T-cell (primary cell): ENCODE measurements around the gene RNF224. TPM values are rescaled to one million over a fixed set of nuclear protein-coding genes. Genes with fewer than 3 reads are reported as not detected.
"Not testable (repeated sequence)": the region's sequence is repeated elsewhere in the genome, so short reads cannot be mapped to it uniquely, and the experiment has no call there.

Experiments
- ATAC-seq, 4 experiments: fragments of 200-7000 bp in 3 of 4; fragments of 150-1000 bp in 1 of 4; cut with Tn5 transposase; replicated peaks in 1 of 4; 1 replicate in 3 of 4; 2 replicates in 1 of 4; pipeline ENCODE4 v1.10.0; 2021; ENCODE audit warnings: moderate library complexity in 3 of 4, mild to moderate bottlenecking in 2 of 4, moderate number of reproducible peaks in 1 of 4
- CTCF ChIA-PET, 2 donors: fragments of 300-600 bp; sonication (Branson Sonifier 250); formaldehyde crosslinking; loops; one replicate each; lab custom pipeline; 2022; ENCODE audit warnings: antibody characterized with exemption in 2 of 2; lab: Charles Lee
- POLR2A ChIA-PET, 2 donors: fragments of 300-600 bp; sonication (Branson Sonifier 250); formaldehyde crosslinking; loops; one replicate each; lab custom pipeline; 2022; ENCODE audit warnings: antibody characterized with exemption in 2 of 2; lab: Charles Lee
- DNase-seq, 35 experiments: peaks; one replicate each; pipeline versions ENCODE4 v3.0.0 to v3.0.0-alpha.2; 2013 to 2023
- H3K27ac ChIP-seq: one replicate; pipeline ENCODE4 v1.5.1; 2013; ENCODE audit warnings: low read length
- H3K27me3 ChIP-seq, 2 experiments: replicated peaks in 1 of 2; 1 replicate in 1 of 2; 2 replicates in 1 of 2; pipeline versions ENCODE4 v1.6.1 to v1.7.0; 2013; ENCODE audit warnings: low read length in 1 of 2, mixed read lengths in 1 of 2; ENCODE audit not compliant: control insufficient read depth in 2 of 2, insufficient read depth in 2 of 2; ENCODE audit errors: extremely low read depth in 1 of 2
- H3K36me3 ChIP-seq, 2 donors: 1 replicate in 1 of 2; 2 replicates in 1 of 2; pipeline versions ENCODE4 v1.6.1 to v1.7.0; 2013; ENCODE audit warnings: low read length in 1 of 2; ENCODE audit not compliant: control insufficient read depth in 2 of 2, insufficient read depth in 1 of 2; ENCODE audit errors: extremely low read depth in 1 of 2
- H3K4me1 ChIP-seq, 2 experiments: 1 replicate in 1 of 2; 2 replicates in 1 of 2; pipeline versions ENCODE4 v1.6.1 to v1.7.0; 2013; ENCODE audit warnings: low read length in 2 of 2, mixed read lengths in 1 of 2; ENCODE audit not compliant: insufficient read depth in 2 of 2, control insufficient read depth in 1 of 2; ENCODE audit errors: extremely low read depth in 1 of 2
- H3K4me3 ChIP-seq, 2 donors: 1 replicate in 1 of 2; 2 replicates in 1 of 2; pipeline versions ENCODE4 v1.5.1 to v1.7.0; 2013; ENCODE audit warnings: mild to moderate bottlenecking in 2 of 2, low read length in 1 of 2, moderate library complexity in 1 of 2; ENCODE audit not compliant: control insufficient read depth in 1 of 2; ENCODE audit errors: extremely low read depth in 1 of 2
- H3K9me3 ChIP-seq: 2 replicates; pipeline ENCODE4 v1.7.0; 2013
- H3K27ac Mint-ChIP-seq, 2 donors: one replicate each; pipeline ENCODE4 v1.8.0; 2020 to 2021; ENCODE audit warnings: mild to moderate bottlenecking in 2 of 2, mixed read lengths in 2 of 2
- H3K27me3 Mint-ChIP-seq, 2 donors: one replicate each; pipeline ENCODE4 v1.8.0; 2021 to 2022; ENCODE audit warnings: mixed read lengths in 2 of 2
- H3K36me3 Mint-ChIP-seq: one replicate; pipeline ENCODE4 v1.8.0; 2021; ENCODE audit warnings: mixed read lengths
- H3K4me1 Mint-ChIP-seq, 3 donors: one replicate each; pipeline ENCODE4 v1.8.0; 2020 to 2022; ENCODE audit warnings: mixed read lengths in 3 of 3, mild to moderate bottlenecking in 1 of 3
- H3K4me3 Mint-ChIP-seq, 3 donors: one replicate each; pipeline ENCODE4 v1.8.0; 2020 to 2022; ENCODE audit warnings: mild to moderate bottlenecking in 3 of 3, mixed read lengths in 3 of 3, moderate library complexity in 3 of 3
- H3K9me3 Mint-ChIP-seq, 3 donors: one replicate each; pipeline ENCODE4 v1.8.0; 2020 to 2022; ENCODE audit warnings: mixed read lengths in 3 of 3
- WGBS: methylation state at CpG from one replicate; pipeline ENCODE4 v1.1.5; 2013; ENCODE audit warnings: missing lambda C conversion rate; ENCODE audit not compliant: insufficient coverage; 5-methylcytosine and 5-hydroxymethylcytosine counted together
- total RNA-seq, 35 experiments: library from RNA in 6 of 35; stranded (reverse) in 6 of 35; fragments of 120-200 nt in 1 of 35; gene quantifications; one replicate each; pipeline versions ENCODE4 v1.2.1 to v1.2.4 and lab custom pipeline; 2013 to 2026

RNF224 gene
- total RNA-seq, 5 donors from 2014 or later (not counting 1 experiment from before 2014, with no cell fraction given) = not detected

GRCh38 chr9:137236238-137236935, 9.1 kb downstream of the RNF224 start:
- Mint-ChIP-seq H3K27ac (no peak overlapping the region), H3K9me3 (no peaks in the 10 kb centered on the region), H3K36me3 (no peaks in the 10 kb centered on the region), H3K4me3 (peak overlapping the region in 1 of 3 donors; percentile 16), H3K27me3 (peaks cover 0 to 8% of the 10 kb centered on the region in 2 donors), H3K4me1 (peaks cover 15 to 27% (median 19%) of the 10 kb centered on the region in 3 donors)
- 10% methylated on average over 27 of the region's 31 CpGs for WGBS
- H3K4me3 ChIP-seq = no peak overlapping the region
- DNase-seq (peak; percentile 71 to 95 (median 87)), ATAC-seq (peak; percentile 20 to 37 (median 24))
- CTCF ChIA-PET = interaction anchor here (0.5 to 1.2 kb wide), 15 partner anchors 11 to 969 kb away, joined by 3 to 9 read pairs (median 4); partner anchors contain the start of genes MAN1B1 (in 1 of the 2) and NELFB (in 1 of the 2)
- no peak overlapping the region for H3K27ac ChIP-seq
- peaks cover 3 to 47% of the 10 kb centered on the region in 2 experiments for H3K4me1 ChIP-seq
- peaks cover 0 to 3% of the 10 kb centered on the region in 2 donors for H3K36me3 ChIP-seq
- POLR2A ChIA-PET = interaction anchor here (0.6 kb wide), 2 partner anchors 25 to 30 kb away, joined by 4 to 5 read pairs; no protein-coding TSS in a partner anchor
- no peaks in the 10 kb centered on the region for H3K9me3 ChIP-seq
- H3K27me3 ChIP-seq = peaks cover 0 to 35% of the 10 kb centered on the region in 2 experiments

- peaks cover 3 to 51% of the 10 kb centered on the region in 2 experiments for H3K4me1 ChIP-seq
Measured at GRCh38 chr9:137236936-137237421, 9.7 kb downstream of the RNF224 start.

GRCh38 chr9:137237759-137238726, 10.7 kb downstream of the RNF224 start:
- Histone ChIP-seq H3K9me3 (no peaks in the 10 kb centered on the region), H3K4me3 (no peak overlapping the region), H3K36me3 (peaks cover 3 to 13% of the 10 kb centered on the region in 2 donors), H3K4me1 (peaks cover 4 to 62% of the 10 kb centered on the region in 2 experiments), H3K27me3 (peaks cover 0 to 19% of the 10 kb centered on the region in 2 experiments), H3K27ac (no peak overlapping the region)
- peaks cover 26 to 38% (median 30%) of the 10 kb centered on the region in 3 donors for H3K4me1 Mint-ChIP-seq
- peaks cover 0 to 5% of the 10 kb centered on the region in 2 donors for H3K27me3 Mint-ChIP-seq
- no peaks in the 10 kb centered on the region for H3K9me3 Mint-ChIP-seq
- WGBS = 95% methylated on average over 11 of the region's 13 CpGs
- ChIA-PET POLR2A (no interaction called here), CTCF (no interaction called here)
- H3K4me3 Mint-ChIP-seq = no peak overlapping the region
- no peak for ATAC-seq
- DNase-seq = no peak
- H3K36me3 Mint-ChIP-seq = peaks cover 11% of the 10 kb centered on the region
- no peak overlapping the region for H3K27ac Mint-ChIP-seq

More at GRCh38 chr9:137236936-137237421, 9.7 kb downstream of the RNF224 start:
- Mint-ChIP-seq H3K4me3 (peak overlapping the region in 1 of 3 donors; percentile 16), H3K27ac (no peak overlapping the region), H3K4me1 (peaks cover 15 to 27% (median 19%) of the 10 kb centered on the region in 3 donors), H3K9me3 (no peaks in the 10 kb centered on the region), H3K36me3 (no peaks in the 10 kb centered on the region), H3K27me3 (peaks cover 0 to 5% of the 10 kb centered on the region in 2 donors)
- DNase-seq = no peak
- ChIA-PET CTCF (interaction anchor here (0.6 to 1.2 kb wide), 12 partner anchors 10 to 970 kb away, joined by 3 to 9 read pairs (median 4); partner anchors contain the start of genes MAN1B1 (in 1 of the 2) and NELFB (in 1 of the 2)), POLR2A (interaction anchor here in 1 of 2 donors (0.6 kb wide), 1 partner anchor 24 kb away, joined by 4 read pairs; no protein-coding TSS in a partner anchor)
- no peak for ATAC-seq
- Histone ChIP-seq H3K36me3 (peaks cover 2 to 3% of the 10 kb centered on the region in 2 donors), H3K27ac (no peak overlapping the region), H3K27me3 (peaks cover 0 to 29% of the 10 kb centered on the region in 2 experiments), H3K9me3 (no peaks in the 10 kb centered on the region), H3K4me3 (no peak overlapping the region)
- 29% methylated on average over 9 of the region's 11 CpGs for WGBS

- DNase-seq, H3K27me3 Mint-ChIP-seq, H3K9me3 Mint-ChIP-seq, H3K9me3 ChIP-seq, ATAC-seq: not testable (repeated sequence)
- Mint-ChIP-seq H3K4me3 (peak overlapping the region; percentile 67 to 84 (median 71)), H3K4me1 (peaks cover 29 to 47% (median 33%) of the 10 kb centered on the region in 3 donors), H3K27ac (peak overlapping the region; percentile 55 to 74), H3K36me3 (peaks cover 14% of the 10 kb centered on the region)
- ChIA-PET CTCF (interaction anchor here in 1 of 2 donors (0.5 to 1.6 kb wide), 5 partner anchors 12 to 397 kb away, joined by 3 to 8 read pairs (median 4); partner anchors contain the start of genes AJM1 and RNF224), POLR2A (interaction anchor here in 1 of 2 donors (1.6 kb wide), 2 partner anchors 15 to 17 kb away, joined by 16 read pairs; partner anchors contain the start of genes NELFB and RNF208)
- Histone ChIP-seq H3K4me1 (peaks cover 4 to 73% of the 10 kb centered on the region in 2 experiments), H3K4me3 (peak overlapping the region; percentile 59 to 68), H3K27ac (peak overlapping the region; percentile 44), H3K36me3 (peaks cover 3 to 19% of the 10 kb centered on the region in 2 donors), H3K27me3 (peaks cover 0 to 11% of the 10 kb centered on the region in 2 experiments)
- 75% methylated on average over 8 of the region's 27 CpGs for WGBS
Measured at GRCh38 chr9:137239541-137240200, 12.4 kb downstream of the RNF224 start.

- Mint-ChIP-seq H3K4me1 (peaks cover 29 to 41% (median 33%) of the 10 kb centered on the region in 3 donors), H3K9me3 (no peaks in the 10 kb centered on the region), H3K4me3 (peak overlapping the region; percentile 67 to 84 (median 71)), H3K27ac (peak overlapping the region in 1 of 2 donors; percentile 74), H3K36me3 (peaks cover 14% of the 10 kb centered on the region), H3K27me3 (no peaks in the 10 kb centered on the region)
- peak overlapping the region; percentile 70 for H3K27ac ChIP-seq
- POLR2A ChIA-PET = interaction anchor here (0.6 to 1.6 kb wide), 15 partner anchors 14 to 513 kb away, joined by 3 to 16 read pairs (median 4); partner anchors contain the start of genes CYSRT1 (in 1 of the 2), MAN1B1 (in 1 of the 2), NELFB (in 1 of the 2) and RNF208 (in 1 of the 2)
- H3K4me1 ChIP-seq = peaks cover 4 to 73% of the 10 kb centered on the region in 2 experiments
- peaks cover 0 to 4% of the 10 kb centered on the region in 2 experiments for H3K27me3 ChIP-seq
- peak overlapping the region; percentile 59 to 68 for H3K4me3 ChIP-seq
- DNase-seq (peak in 31 of 35 experiments; percentile 43 to 84 (median 58)), ATAC-seq (peak; percentile 25 to 44 (median 40))
- under 1% methylated on average over 58 of the region's 58 CpGs for WGBS
- no peaks in the 10 kb centered on the region for H3K9me3 ChIP-seq
- CTCF ChIA-PET = interaction anchor here in 1 of 2 donors (1.0 to 1.6 kb wide), 8 partner anchors 16 to 398 kb away, joined by 3 to 8 read pairs (median 4); partner anchors contain the start of genes AJM1, MAN1B1 and TPRN
- H3K36me3 ChIP-seq = peaks cover 3 to 19% of the 10 kb centered on the region in 2 donors
Measured at GRCh38 chr9:137240318-137240840, 13.1 kb downstream of the RNF224 start.
